Measurements from ENCODE around the gene COX19.
A peak's percentile ranks its signal among the peaks of the same experiment; 100 is the strongest.

The COX19 gene

GRCh38 chr7:969403-969802 is 5.9 kb downstream of the COX19 start:
- no peak overlapping the region for H3K27ac ChIP-seq
- TF ChIP-seq, protein P1, sequence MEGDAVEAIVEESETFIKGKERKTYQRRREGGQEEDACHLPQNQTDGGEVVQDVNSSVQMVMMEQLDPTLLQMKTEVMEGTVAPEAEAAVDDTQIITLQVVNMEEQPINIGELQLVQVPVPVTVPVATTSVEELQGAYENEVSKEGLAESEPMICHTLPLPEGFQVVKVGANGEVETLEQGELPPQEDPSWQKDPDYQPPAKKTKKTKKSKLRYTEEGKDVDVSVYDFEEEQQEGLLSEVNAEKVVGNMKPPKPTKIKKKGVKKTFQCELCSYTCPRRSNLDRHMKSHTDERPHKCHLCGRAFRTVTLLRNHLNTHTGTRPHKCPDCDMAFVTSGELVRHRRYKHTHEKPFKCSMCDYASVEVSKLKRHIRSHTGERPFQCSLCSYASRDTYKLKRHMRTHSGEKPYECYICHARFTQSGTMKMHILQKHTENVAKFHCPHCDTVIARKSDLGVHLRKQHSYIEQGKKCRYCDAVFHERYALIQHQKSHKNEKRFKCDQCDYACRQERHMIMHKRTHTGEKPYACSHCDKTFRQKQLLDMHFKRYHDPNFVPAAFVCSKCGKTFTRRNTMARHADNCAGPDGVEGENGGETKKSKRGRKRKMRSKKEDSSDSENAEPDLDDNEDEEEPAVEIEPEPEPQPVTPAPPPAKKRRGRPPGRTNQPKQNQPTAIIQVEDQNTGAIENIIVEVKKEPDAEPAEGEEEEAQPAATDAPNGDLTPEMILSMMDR (conservative IDR thresholded peaks at IDR 0.05): no peak

DNA sequence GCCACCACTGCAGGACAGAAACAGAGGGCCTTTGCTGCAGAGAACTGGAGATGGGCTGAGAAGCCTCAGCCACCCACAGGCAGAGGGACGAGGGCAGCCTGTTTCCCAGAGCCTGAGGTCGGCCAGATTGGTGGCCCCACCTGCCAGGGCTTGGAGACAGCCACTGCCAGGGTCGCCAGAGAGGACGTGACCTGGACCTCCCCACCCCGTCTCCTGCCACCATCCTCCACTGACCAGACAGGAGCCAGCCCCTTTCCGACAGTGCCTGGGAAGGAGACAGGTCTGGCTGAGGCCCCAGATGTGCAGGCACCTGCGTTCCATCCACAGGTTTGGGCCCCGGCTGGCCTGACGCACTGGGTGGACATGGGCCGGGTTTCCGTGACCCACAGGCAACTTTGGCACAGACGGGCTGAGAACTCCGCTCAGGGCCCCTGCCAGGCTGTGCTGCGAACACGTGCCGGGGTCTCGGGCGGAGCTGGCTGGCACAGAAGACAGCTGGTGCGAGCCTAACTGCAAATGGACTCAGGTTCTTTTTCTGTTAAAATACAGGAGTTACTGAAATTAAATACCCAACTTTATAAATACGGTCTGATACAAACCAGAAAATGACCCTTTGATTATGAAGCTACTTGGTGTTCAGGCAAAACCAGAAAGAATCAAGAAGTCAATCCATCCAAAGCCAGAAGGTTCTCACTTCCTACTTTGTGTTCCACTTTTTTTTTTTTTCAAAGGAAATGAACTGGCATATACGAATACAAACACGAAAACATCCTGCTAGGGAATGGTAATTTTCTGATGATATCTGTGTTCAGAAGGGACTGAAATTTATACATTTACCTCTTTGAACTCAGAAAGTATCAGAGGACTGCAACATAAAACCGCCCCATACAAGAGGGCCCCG is 6.9 kb downstream of the COX19 start:
- TF ChIP-seq, protein P1 (conservative IDR thresholded peaks at IDR 0.05): no peak
- no peak overlapping the region for H3K27ac ChIP-seq

DNA sequence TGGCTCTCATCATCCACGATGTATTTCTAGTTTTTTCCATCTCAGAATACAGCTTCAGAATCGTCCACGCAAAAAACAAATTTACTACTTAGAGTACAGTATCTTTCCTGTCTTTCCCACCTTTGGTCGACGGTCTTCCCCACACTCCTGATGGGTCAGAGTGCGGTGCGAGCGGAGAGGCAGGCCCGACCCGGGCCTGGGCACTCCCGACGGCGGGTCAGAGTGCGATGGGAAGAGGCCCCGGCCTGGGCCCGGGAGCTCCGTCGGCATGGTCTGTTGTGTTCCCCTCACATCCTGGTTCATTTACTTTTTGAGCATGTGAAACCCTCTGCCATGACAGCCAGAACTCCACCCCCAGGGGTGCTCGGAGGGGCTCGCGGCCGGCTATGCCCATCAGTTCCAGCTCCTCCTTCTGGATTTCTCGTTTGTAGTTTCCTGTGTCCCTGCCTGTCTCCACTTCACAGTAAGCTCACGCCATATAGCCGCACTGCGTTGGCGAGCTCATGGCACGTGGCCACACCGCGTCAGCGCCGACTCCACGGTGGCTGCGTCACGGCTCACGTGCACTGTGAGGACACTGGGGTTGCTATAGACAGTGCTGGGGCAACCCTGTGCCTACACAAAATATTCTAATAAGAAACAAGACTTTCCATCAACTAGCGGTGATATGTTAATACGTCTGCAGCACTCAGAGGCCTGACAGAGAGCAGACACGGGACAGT is 7.8 kb downstream of the COX19 start:
- no peak overlapping the region for H3K27ac ChIP-seq
- TF ChIP-seq, protein P1 (conservative IDR thresholded peaks at IDR 0.05): no peak

GRCh38 chr7:966291-967069 is 8.9 kb downstream of the COX19 start:
- TF ChIP-seq, protein P1 (conservative IDR thresholded peaks at IDR 0.05): no peak
- no peak overlapping the region for H3K27ac ChIP-seq

DNA sequence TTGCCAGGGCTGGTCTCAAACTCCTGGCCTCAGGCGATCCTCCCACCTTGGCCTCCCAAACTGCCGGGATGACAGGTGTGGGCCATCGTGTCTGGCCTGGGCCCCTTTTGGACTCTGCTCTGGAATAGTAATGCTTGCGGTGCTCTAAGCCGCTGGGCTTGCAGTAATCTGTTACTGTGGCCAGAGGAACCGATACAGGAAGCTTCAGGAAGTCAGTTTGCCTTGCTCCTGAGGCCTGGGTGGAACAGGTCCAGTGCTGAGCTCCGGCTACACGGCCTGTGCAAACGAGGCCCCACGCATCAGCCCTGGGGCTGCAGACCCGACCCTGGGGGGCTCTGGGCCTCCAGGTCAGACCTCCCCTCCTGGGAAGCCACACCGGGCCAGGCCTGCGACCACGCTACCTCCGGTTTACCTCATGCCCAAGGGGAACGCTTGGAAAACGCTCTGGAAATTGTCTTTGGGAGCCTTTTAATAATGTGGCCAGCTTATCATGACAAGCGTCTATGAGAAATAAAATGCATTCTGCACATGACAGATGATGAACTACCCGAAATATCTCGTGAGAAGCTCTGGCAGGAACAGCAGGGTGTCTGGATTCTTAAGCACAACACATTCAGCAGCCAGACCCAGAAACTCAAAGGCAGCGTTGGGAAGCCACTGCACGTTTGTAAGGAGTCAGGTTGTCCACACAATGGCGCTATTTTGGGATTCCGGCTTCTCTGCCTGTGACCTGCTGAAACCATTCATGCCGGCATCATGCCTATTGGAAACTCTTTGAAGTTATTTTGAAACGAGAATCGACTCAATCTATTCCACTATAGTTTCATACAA is 10.7 kb downstream of the COX19 start:
- TF ChIP-seq, protein P1 (conservative IDR thresholded peaks at IDR 0.05): 0 out of 2 replicates have a peak, but pooled peaks have one; percentile 10
- no peak overlapping the region for H3K27ac ChIP-seq

DNA sequence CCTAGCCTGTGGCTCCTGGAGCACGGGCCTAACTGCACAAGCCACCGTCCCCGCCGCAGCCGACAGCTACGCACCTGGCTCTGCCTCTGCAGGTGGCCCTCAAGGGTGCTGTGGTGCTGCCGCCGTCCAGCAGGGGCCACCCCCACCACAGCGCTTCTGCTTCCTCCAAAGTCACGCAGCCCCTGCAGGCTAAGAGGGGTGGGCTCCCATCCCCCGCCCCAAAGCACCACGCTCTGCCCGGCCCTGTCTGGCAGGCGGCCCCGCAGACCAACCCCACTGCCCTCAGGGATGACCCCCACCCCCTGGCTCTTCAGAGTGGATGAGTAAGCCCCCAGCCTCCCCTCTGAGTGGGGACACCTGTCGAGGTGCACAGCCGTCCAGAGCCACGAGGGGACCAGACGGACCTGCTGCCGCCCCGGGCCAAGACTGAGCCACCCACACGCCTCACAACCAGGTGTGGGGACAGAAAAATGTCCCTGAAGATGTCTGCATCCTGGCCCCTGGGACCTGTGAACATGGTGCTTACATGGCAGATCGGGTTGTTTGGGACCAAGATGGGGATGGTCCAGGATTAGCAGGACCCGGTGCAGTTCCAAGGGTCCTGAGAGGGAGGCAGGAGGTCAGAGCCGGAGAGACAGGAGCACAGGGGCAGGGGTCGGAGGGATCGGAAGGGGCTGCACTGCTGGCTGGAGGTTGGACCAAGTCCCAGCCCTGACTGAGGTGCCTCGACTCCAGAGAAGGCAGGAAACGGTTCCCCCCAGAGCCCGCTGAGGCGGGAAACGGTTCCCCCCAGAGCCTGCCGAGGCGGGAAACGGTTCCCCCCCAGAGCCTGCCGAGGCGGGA is 11.9 kb downstream of the COX19 start:
- H3K27ac ChIP-seq: no peak overlapping the region
- TF ChIP-seq, protein P1 (conservative IDR thresholded peaks at IDR 0.05): no peak

Measured in VCaP (cell line).